WTC11 (cell line): ENCODE measurements around the gene NPAS3. TPM values are rescaled to one million over a fixed set of nuclear protein-coding genes. Genes with fewer than 3 reads are reported as not detected.

Experiments
- ATAC-seq: fragments of 200-7000 bp; cut with Tn5 transposase; 2 replicates; pipeline ENCODE4 v1.10.0; 2021; ENCODE audit warnings: mild to moderate bottlenecking, moderate library complexity
- CTCF ChIA-PET: fragments of 300-600 bp; sonication (Branson Sonifier 250); formaldehyde crosslinking; loops from one replicate; lab custom pipeline; 2021; ENCODE audit warnings: antibody characterized with exemption; lab: Charles Lee
- POLR2A ChIA-PET: fragments of 350-600 bp; sonication (Branson Sonifier 250); formaldehyde crosslinking; loops from one replicate; lab custom pipeline; 2021; ENCODE audit warnings: antibody characterized with exemption; lab: Charles Lee
- DNase-seq: peaks from one replicate; pipeline ENCODE4 v3.0.0; 2021; ENCODE audit warnings: low spot score
- H3K27ac Mint-ChIP-seq: 2 replicates; pipeline ENCODE4 v1.8.0; 2021; ENCODE audit warnings: mixed read lengths
- H3K27me3 Mint-ChIP-seq: 2 replicates; pipeline ENCODE4 v1.8.0; 2021; ENCODE audit warnings: low read depth, mild to moderate bottlenecking, moderate library complexity, mixed read lengths
- H3K36me3 Mint-ChIP-seq: 2 replicates; pipeline ENCODE4 v1.8.0; 2021; ENCODE audit warnings: mixed read lengths
- H3K4me1 Mint-ChIP-seq: 2 replicates; pipeline ENCODE4 v1.8.0; 2022; ENCODE audit warnings: mixed read lengths
- H3K4me3 Mint-ChIP-seq: 2 replicates; pipeline ENCODE4 v1.8.0; 2021; ENCODE audit warnings: mild to moderate bottlenecking, moderate library complexity, mixed read lengths
- H3K9me3 Mint-ChIP-seq: 2 replicates; pipeline ENCODE4 v1.8.0; 2021; ENCODE audit warnings: mixed read lengths
- ARID4B ChIP-seq: sonication (generic); formaldehyde crosslinking; IDR thresholded peaks from 2 replicates; pipeline ENCODE4 v1.8.0; 2023; ENCODE audit warnings: missing genetic modification reagents, mild to moderate bottlenecking, borderline replicate concordance
- FOXJ3 ChIP-seq: sonication (generic); formaldehyde crosslinking; IDR thresholded peaks from 2 replicates; pipeline ENCODE4 v1.9.0; 2021; ENCODE audit warnings: missing genetic modification reagents, mild to moderate bottlenecking, borderline replicate concordance
- GTF2I ChIP-seq: fragments of 250-450 bp; sonication (Bioruptor Pico); conservative IDR thresholded peaks from 2 replicates; pipeline ENCODE4 v1.4.0; 2021; ENCODE audit warnings: mild to moderate bottlenecking
- JAZF1 ChIP-seq: fragments of 250-450 bp; sonication (Bioruptor Pico); IDR thresholded peaks from 2 replicates; pipeline ENCODE4 v1.9.0; 2021; ENCODE audit warnings: moderate library complexity, mild to moderate bottlenecking, inconsistent platforms
- MLX ChIP-seq: sonication (generic); formaldehyde crosslinking; IDR thresholded peaks from 2 replicates; pipeline ENCODE4 v1.8.1; 2023; ENCODE audit warnings: mild to moderate bottlenecking, missing genetic modification reagents, moderate library complexity
- MXD4 ChIP-seq: fragments of 250-450 bp; sonication (Bioruptor Pico); IDR thresholded peaks from 2 replicates; pipeline ENCODE4 v1.8.0; 2021; ENCODE audit warnings: mild to moderate bottlenecking, moderate library complexity, borderline replicate concordance
- SOX15 ChIP-seq: fragments of 250-450 bp; sonication (Bioruptor Pico); IDR thresholded peaks from 2 replicates; pipeline ENCODE4 v1.9.0; 2021; ENCODE audit warnings: mild to moderate bottlenecking
- SP1 ChIP-seq: sonication (generic); formaldehyde crosslinking; conservative IDR thresholded peaks from 2 replicates; pipeline ENCODE4 v1.8.1; 2022; ENCODE audit warnings: missing genetic modification reagents
- ZNF138 ChIP-seq: sonication (generic); formaldehyde crosslinking; conservative IDR thresholded peaks from 2 replicates; pipeline ENCODE4 v1.8.1; 2022; ENCODE audit warnings: mild to moderate bottlenecking, moderate library complexity, missing genetic modification reagents
- ZNF317 ChIP-seq: sonication (generic); formaldehyde crosslinking; IDR thresholded peaks from 2 replicates; pipeline ENCODE4 v1.8.1; 2023; ENCODE audit warnings: low read depth, mild to moderate bottlenecking, moderate library complexity, missing genetic modification reagents, borderline replicate concordance
- total RNA-seq: library from RNA; stranded (reverse); gene quantifications from 3 replicates; pipeline ENCODE4 v1.2.3, GENCODE V29; 2021
- TF ChIP-seq, protein P1 (sequence below): fragments of 250-450 bp; sonication (Bioruptor Pico); IDR thresholded peaks from 2 replicates; pipeline ENCODE4 v1.8.0; 2021; ENCODE audit warnings: mild to moderate bottlenecking
- TF ChIP-seq, protein P2 (sequence below): sonication (generic); formaldehyde crosslinking; IDR thresholded peaks from 2 replicates; pipeline ENCODE4 v1.8.0; 2022; ENCODE audit warnings: mild to moderate bottlenecking, missing genetic modification reagents
- TF ChIP-seq, protein P3 (sequence below): sonication (generic); formaldehyde crosslinking; conservative IDR thresholded peaks from 2 replicates; pipeline ENCODE4 v1.8.1; 2023; ENCODE audit warnings: mild to moderate bottlenecking, low read depth, missing genetic modification reagents, moderate library complexity
- TF ChIP-seq, protein P4 (sequence below): sonication (generic); formaldehyde crosslinking; IDR thresholded peaks from 2 replicates; pipeline ENCODE4 v1.8.0; 2022; ENCODE audit warnings: mild to moderate bottlenecking, missing genetic modification reagents

NPAS3 gene
- total RNA-seq, 1 experiment from 2014 or later: 3.2 TPM

DNA sequence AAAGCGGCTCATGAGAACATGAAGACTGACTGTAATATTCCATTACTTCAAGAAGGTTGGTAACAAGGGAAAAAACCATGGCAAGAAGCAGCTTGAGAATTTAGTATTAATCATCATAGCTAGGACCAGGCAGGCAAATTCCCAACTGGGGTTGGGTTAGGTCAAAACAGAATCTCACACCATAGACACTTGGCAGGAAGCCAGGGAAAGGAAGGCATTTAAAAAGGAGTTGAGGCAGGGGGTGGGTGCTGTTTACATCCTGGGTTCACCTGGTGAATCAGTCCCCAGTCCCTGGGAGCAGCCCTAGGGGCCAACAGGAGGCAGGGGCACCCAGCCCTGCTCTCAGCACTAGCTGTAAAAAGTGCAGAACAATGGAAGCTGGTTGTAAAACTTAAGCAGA lies 903.6 kb downstream of the NPAS3 start:
- Mint-ChIP-seq H3K27me3 (no peaks in the 10 kb centered on the region), H3K4me3 (no peak overlapping the region), H3K27ac (no peak overlapping the region), H3K4me1 (0 out of 2 replicates have a peak, but pooled peaks cover under 1% of the 10 kb centered on the region), H3K9me3 (no peaks in the 10 kb centered on the region), H3K36me3 (no peaks in the 10 kb centered on the region)
- TF ChIP-seq ZNF138 (CRISPR knock-in tag): no peak
- TF ChIP-seq SOX15 (CRISPR knock-in tag): no peak
- no peak for TF ChIP-seq MLX (CRISPR knock-in tag)
- TF ChIP-seq, protein P1, sequence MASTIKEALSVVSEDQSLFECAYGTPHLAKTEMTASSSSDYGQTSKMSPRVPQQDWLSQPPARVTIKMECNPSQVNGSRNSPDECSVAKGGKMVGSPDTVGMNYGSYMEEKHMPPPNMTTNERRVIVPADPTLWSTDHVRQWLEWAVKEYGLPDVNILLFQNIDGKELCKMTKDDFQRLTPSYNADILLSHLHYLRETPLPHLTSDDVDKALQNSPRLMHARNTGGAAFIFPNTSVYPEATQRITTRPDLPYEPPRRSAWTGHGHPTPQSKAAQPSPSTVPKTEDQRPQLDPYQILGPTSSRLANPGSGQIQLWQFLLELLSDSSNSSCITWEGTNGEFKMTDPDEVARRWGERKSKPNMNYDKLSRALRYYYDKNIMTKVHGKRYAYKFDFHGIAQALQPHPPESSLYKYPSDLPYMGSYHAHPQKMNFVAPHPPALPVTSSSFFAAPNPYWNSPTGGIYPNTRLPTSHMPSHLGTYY (CRISPR knock-in tag): no peak
- TF ChIP-seq SP1: no peak
- TF ChIP-seq, protein P2, sequence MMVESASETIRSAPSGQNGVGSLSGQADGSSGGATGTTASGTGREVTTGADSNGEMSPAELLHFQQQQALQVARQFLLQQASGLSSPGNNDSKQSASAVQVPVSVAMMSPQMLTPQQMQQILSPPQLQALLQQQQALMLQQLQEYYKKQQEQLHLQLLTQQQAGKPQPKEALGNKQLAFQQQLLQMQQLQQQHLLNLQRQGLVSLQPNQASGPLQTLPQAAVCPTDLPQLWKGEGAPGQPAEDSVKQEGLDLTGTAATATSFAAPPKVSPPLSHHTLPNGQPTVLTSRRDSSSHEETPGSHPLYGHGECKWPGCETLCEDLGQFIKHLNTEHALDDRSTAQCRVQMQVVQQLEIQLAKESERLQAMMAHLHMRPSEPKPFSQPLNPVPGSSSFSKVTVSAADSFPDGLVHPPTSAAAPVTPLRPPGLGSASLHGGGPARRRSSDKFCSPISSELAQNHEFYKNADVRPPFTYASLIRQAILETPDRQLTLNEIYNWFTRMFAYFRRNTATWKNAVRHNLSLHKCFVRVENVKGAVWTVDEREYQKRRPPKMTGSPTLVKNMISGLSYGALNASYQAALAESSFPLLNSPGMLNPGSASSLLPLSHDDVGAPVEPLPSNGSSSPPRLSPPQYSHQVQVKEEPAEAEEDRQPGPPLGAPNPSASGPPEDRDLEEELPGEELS (CRISPR knock-in tag): no peak
- TF ChIP-seq GTF2I (CRISPR knock-in tag): no peak
- no peak for TF ChIP-seq MXD4 (CRISPR knock-in tag)
- TF ChIP-seq, protein P3, sequence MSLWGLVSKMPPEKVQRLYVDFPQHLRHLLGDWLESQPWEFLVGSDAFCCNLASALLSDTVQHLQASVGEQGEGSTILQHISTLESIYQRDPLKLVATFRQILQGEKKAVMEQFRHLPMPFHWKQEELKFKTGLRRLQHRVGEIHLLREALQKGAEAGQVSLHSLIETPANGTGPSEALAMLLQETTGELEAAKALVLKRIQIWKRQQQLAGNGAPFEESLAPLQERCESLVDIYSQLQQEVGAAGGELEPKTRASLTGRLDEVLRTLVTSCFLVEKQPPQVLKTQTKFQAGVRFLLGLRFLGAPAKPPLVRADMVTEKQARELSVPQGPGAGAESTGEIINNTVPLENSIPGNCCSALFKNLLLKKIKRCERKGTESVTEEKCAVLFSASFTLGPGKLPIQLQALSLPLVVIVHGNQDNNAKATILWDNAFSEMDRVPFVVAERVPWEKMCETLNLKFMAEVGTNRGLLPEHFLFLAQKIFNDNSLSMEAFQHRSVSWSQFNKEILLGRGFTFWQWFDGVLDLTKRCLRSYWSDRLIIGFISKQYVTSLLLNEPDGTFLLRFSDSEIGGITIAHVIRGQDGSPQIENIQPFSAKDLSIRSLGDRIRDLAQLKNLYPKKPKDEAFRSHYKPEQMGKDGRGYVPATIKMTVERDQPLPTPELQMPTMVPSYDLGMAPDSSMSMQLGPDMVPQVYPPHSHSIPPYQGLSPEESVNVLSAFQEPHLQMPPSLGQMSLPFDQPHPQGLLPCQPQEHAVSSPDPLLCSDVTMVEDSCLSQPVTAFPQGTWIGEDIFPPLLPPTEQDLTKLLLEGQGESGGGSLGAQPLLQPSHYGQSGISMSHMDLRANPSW (CRISPR knock-in tag): no peak
- no peak for TF ChIP-seq FOXJ3
- no peak for TF ChIP-seq ZNF317 (CRISPR knock-in tag)
- no peak for TF ChIP-seq ARID4B
- no peak for TF ChIP-seq JAZF1 (CRISPR knock-in tag)
- TF ChIP-seq, protein P4, sequence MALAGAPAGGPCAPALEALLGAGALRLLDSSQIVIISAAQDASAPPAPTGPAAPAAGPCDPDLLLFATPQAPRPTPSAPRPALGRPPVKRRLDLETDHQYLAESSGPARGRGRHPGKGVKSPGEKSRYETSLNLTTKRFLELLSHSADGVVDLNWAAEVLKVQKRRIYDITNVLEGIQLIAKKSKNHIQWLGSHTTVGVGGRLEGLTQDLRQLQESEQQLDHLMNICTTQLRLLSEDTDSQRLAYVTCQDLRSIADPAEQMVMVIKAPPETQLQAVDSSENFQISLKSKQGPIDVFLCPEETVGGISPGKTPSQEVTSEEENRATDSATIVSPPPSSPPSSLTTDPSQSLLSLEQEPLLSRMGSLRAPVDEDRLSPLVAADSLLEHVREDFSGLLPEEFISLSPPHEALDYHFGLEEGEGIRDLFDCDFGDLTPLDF (CRISPR knock-in tag): no peak
- no peak for ATAC-seq
- CTCF ChIA-PET: interaction anchor here (0.7 to 6.5 kb wide), 4 partner anchors 9 to 256 kb away, joined by 3 to 47 read pairs (median 5); no protein-coding TSS in a partner anchor
- POLR2A ChIA-PET: no interaction called here
- no peak for DNase-seq
